GM18519 (cell line): ENCODE results near the gene HIPK1.

Source experiments
- ATAC-seq: cut with Tn5 transposase; IDR thresholded peaks from one replicate; pipeline ENCODE4 v1.9.1; 2021; ENCODE audit warnings: mild to moderate bottlenecking, moderate library complexity; ENCODE audit not compliant: unreplicated experiment, low FRiP score

HIPK1 gene

DNA sequence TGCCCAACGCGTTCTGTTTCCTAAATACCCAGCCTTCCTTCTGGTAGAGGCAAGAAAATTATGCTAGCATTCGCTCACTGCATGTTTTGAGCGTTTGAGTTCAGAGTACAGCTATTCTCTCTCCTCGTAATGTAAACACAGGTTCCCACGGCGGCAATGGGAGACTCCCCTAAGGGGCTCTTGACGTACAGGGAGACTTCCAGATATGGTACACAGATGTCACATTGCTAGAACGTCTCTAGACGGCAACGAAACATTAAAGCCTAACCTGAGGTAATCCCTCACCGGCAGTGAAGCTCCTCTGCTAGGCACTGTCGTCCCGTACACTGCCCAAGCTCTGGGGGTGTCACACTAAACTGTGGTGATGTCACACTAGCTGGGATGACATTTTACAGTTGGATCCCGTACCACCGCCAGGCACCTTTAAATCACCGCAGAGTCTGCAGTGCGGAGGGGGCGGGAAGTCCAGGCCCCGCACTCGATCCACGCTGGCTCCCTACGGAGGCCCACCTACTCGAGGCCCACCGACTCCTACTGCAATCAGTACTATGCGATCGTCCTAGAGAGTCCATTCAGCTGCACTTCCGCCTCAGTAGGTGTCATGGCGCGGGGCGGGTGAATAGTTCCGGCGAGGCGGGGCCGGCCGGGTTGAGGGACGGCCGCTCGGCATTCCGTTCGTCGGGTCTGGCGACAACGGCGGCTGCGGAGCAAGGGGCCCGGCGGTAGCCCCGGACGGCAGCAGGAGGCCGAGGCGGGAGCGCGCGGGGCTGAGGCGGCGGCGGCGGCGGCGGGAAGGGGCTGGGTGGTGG is at the start of gene HIPK1:
Gene HIPK1 (plus strand): TSS at position 384 of the 809 bp plus-strand sequence.
- ATAC-seq: peak; percentile 48

DNA sequence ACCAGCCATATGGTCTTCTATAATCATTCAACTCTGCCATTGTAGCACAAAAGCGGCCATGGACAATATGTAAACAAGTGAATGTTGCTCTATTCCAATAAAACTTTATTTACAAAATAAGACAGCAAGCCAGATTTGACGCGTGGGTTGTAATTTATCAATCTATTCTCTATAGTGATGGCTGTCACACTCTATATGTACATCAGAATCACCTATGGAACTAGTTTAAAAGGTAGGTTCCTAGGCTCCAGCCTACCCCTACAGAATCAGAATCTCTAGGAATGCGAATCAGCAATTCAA is 49.4 kb upstream of the HIPK1 start:
- ATAC-seq: no peak

DNA sequence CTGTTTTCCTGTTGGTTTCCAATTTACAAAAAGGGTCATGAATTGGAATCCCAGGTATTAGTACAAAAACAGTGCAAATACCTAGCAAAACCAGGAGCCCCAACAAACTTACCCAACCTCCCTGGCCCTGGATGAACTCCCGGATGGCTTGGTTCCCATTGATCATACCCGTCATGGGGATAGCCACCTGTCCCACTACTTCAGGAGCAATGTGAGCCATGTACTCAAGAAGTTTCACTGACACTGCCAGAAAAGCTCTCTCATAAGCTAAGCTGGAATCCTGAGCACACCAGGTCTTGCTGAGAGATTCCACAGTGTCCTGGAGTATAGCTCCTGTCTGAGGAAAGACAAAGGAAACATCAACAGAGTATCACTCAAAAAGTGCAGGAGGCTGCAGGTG is 47.5 kb upstream of the HIPK1 start:
- ATAC-seq: no peak

DNA sequence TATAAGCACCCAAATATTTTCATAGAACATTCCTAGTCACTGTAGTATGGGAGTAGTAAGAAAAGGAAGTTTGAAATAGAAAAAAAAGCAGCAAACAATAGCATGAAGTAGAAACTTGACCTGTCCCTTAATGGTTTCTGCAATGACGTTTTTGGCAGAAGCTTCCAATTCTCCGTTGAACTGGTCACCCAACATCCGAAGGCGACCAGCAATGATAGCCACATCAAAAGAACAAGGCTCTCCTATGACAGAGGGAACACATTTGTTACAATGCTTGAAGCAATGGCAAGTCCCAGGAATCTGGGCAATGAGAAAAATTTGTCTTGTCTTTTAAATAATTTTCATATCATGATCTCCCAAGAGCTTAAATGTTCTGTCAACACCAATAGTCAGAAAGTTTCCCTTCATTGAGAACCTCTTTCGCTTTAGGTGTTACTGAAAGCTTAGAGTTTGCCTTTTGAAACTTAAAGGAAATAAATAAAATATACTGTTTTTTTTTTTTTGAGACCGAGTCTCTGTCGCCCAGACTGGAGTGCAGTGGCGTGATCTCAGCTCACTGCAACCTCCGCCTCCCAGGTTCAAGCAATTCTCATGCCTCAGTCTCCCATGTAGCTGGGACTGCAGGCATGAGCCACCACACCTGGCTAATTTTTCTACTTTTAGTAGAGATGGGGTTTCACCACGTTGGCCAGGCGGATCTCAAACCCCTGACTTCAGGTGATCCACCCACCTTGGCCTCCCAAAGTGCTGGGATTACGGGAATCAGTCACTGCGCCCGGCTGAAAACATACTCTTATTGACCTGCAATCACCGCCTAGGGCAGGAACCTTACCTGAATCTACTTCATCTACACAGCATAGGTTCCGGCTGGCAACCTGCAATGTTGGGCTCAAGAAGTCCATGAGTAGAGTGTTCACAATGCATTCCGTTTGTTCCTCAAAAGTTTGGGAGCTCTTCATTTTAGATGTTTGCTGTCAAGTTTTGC is 42.4 kb upstream of the HIPK1 start:
- no peak for ATAC-seq

DNA sequence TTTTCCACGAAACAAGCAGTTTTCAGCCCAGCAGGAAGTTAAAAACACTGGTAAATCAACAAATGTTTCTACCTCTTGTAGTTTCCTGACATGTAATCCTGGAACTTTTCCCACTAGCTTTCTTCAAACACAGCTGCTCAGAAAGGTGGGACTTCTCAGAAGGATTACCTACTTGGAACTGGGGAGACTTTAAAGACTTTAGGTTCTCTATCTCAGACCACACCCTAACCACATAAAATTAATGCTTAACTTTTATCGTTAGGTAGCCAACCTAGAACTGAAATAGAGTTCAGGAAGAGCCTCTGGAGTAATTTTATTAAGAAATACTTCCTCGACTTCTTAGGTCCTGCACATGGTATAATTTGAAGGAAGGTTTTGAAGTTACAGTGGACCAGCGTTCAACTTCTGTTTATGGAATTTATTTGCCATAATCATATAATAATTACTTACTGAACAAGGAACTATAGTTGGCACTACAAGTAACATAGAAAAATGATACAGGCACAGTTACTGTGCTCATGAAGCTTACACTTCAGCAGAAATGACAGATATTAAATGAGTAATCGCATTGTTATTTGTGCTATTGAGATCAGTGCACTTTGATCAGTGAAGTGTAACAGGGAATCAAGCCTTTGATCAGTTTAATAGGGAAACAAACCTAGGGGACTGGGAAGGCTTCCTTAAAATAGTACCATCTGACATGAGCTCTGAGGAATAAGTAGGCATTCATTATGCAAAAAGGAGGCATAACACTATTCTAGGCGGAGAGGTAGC is 41.5 kb upstream of the HIPK1 start, which contains the start of gene BCL2L15:
Gene BCL2L15 (minus strand): TSS at position 180 of the 774 bp plus-strand sequence. CDS start 206 bp downstream, outside the sequence.
- no peak for ATAC-seq

DNA sequence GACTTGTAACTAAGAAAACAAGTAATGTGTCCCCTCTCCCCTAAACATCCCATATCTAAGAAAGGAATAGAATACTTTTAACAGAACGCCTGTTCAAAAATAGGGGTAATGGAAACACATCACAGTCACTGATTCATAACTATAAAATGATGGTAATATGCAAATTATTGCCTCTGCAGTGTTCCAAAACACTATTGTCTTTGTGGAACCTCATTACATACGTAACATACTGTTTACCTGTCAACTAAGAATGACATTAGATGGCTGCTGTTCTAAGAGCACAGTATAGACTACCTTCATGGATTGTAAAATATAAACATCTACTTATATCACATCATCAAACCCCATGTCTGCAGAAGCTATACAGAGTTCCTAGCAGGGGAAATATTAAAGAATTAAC is 38.3 kb upstream of the HIPK1 start:
- ATAC-seq: no peak

DNA sequence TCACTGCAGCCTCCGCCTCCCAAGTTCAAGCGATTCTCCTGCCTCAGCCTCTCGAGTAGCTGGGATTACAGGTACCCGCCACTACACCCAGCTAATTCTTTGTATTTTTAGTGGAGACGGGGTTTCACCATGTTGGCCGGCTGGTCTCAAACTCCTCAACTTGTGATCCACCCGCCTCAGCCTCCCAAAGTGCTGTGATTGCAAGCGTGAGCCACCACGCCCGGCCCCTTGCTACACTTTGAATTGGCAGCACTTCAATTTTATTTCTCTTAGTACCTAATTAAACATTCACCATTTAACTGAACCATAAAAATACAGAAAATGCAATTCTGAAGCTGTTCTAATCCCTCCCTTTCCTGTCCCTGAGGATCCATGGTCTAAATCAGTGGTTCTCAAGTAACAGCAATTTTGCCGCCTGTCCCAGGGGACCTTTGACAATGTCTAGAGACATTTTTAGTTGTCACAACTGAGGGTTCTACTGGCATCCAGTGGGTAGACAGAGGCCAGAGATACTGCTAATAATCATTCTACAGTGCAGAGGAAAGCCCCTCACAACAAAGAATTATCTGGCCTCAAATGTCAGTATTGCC is 37.4 kb upstream of the HIPK1 start:
- no peak for ATAC-seq

DNA sequence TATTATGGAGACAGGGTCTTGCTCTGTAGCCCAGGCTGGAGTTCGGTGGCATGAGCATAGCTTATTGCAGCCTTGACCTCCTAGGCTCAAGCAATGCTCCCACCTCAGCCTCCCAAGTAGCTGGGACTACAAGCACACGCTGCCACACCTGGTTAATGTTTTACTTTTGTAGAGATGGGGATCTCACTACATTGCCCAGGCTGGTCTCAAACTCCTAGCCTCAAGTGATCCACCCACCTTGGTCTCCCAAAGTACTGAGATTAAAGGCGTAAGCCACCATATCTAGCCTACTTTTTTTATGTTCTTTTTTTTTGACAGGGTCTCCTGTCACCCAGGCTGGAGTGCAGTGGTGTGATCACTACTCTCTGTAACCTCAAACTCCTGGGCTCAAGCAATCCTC is 35.9 kb upstream of the HIPK1 start:
- ATAC-seq: no peak

DNA sequence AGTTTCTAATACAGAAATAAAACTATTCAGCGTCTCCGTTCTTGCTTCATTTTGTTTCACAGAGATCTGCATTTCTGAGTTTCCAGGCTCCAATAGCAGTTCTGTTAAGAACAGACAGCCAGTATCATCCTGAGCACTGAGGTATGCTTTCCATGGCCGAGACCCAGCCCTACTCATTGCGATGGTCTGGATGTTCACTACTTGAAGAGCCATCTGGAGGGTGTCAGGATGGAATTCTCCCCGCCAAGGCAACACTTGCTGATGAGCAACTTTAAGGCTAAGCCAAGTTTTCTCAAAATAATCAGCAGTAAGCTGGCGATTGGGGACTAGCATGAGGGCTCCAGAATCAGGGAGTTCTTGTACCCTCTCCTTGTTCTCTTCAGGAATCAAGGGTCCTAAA is 34.0 kb upstream of the HIPK1 start:
- ATAC-seq: no peak

DNA sequence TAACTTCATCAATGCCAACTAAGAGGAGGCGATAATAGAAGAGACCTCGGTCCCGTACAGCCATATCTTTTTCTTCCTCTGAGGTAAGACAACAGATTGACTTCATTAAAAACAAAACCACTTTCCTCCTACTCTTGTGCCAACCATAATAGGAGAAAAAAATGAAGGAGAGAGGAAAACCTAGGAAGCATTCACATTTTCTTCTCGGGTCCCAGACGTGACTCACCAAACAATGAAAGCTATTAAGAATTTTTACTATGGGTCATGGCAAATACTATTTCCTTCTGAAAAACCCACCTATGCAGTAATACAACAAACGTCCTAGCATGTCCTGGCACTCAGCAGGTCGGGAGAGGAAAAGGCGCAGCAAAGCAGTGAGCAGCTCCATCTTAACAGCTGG is 33.2 kb upstream of the HIPK1 start:
- ATAC-seq: no peak

DNA sequence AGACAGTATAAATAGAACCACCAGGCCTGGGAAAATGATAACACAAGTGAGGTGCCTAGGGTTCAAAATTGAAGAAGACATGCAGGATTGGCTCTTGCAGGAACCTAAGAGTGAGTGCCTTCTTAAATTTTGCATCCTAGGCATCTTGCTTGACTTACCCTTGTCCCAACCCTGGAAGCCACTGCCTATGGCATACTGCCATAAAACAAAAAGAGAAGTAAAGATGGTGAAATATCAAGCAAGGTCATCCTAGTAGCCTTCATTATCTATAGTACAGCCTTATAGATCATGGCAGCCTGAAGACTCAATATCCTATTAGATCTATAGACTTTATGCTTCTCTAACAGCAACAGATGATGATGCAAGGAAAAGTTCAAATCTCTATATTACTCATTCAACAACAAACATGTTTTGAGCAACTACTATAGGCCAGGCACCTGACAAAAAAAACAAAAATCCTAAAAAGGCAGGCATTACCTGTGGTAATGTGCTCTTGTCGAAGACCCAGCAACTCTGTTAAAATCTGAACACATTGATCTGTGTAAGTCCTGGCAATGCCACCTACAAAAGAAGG is 30.8 kb upstream of the HIPK1 start:
- no peak for ATAC-seq

DNA sequence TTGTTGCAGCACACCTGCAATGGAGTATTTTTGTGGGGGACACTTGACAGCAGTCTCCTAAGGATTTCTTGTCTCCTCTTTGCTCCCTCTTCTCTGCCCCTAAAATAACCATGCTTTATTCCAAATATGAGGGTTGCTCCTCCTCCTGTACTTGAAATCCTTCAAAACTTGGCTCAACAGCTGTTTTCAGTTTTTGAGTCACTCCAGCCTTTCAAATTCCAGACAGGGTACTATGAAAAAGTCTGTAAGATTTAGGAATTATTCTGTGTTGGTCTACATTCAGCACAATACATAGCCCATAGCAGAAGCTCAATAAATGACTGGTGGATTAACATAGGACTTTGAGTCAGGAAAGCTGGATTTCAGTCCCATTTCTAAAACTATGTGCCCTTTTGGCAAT is 30.0 kb upstream of the HIPK1 start:
- ATAC-seq: no peak

DNA sequence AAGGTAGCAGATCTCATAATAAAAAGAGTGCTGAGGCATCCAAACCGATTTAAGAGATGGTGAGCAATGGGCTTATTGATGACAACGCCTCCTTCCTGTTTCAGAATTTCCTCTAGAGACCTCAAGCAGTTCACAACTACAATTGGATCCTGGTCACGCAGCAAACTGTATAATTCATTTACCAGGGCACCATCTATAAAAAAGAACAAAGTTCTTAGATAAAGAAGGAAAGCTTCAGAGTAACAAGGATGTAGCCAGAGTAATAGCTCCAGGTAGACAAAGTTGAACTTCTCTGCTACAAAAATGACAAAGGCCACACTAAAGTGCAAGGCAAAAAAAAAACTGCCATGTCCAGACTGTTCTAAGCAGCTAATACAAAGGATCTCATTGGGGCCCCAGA is 27.9 kb upstream of the HIPK1 start:
- ATAC-seq: no peak

DNA sequence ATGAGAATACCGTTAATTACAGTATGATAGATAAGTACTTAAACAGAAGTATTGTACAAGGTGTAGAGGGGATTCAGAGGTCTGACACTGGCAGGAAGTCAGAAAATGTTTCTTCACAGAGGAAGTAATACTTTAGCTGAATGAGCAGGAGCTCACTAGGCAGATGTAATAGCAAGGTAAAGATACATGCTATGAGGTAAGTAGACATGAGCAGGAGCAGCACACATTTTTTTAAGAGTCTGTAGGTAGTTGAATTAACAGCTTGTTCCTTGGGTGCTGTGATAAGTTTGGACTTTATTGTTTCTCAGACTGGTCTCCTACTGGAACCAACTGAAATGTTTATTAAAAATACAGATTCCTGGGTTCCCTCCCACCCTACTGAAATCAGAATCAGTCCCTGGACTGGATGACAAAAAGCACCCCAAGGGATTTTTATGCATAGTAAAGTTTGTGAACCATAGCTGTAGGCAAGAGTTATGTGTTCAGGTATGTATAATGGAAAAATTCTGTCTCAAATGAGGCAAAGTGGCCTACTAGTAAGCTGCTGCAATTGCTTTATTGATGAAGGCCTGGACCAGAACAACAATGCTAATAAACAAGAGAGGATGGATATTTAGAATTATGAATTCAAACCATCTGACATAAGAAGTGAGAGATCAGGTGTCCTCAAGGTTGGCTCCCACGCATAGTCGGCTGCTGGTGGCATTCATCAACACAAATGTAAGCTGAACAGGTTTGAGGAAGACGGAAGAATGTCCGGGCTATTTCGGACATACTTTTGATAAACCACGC is 25.4 kb upstream of the HIPK1 start:
- ATAC-seq: no peak

DNA sequence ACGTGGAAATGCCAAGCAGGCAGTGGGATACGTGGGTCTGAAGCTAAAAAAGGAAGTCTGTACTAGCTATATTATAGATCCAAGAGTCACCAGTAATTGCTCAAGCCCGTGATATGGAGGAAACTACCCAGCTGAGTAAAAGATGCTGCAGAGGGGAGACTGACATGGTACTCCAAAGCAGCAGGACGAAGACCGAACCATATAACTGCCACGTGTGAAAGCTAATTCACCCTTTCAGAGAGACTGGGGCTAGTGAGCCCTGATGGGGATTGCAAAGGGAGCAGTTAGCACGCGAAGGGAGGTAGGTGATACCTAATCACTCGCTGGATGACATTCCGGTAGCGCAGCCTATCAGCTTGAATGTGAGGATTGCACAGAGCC is 24.8 kb upstream of the HIPK1 start:
- ATAC-seq: peak; percentile 21

DNA sequence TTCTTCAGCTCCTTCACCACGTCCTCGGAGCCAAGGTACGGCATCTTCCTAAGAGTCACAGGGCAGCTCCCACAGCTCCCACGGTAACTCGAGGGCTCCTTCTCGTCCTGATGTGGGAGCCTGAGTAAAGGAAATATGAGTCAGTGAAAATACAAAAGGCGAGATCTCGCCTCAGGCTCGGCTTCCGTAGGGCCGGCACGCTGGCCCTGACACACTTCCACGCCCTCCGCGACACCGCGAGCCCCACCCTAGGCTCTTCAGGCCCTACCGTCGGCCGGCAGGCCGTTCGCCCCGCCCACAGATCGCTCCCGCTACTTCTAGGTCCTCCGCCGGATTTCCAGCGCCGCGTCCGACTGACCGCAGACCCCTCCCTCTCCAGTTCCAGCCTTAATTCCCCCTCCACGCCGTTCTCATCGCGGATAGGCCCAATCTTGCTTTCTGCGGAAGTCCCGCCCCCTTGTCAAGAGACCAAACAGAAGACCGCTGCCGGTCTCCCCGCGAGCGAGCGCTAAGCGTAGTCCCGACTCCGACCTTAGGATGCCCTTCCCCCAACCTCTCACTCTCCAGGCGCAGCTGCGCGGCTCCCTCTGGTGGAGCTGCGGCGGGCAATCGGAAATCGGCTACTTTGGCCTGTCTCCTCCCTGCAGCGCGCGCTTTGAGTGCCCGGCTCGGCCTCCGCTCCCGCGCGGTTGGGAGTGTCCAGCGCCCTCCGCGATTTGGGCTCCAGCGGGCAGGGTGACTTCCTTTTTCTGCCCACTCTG is 24.3 kb upstream of the HIPK1 start, which contains the start of the genes AP4B1 and DCLRE1B:
Gene AP4B1 (minus strand): TSS at position 126 of the 761 bp plus-strand sequence. CDS start 82 bp downstream, at position 44.
Gene DCLRE1B (plus strand): TSS at position 653 of the 761 bp plus-strand sequence. CDS start 261 bp downstream, outside the sequence.
- ATAC-seq: peak; percentile 79

DNA sequence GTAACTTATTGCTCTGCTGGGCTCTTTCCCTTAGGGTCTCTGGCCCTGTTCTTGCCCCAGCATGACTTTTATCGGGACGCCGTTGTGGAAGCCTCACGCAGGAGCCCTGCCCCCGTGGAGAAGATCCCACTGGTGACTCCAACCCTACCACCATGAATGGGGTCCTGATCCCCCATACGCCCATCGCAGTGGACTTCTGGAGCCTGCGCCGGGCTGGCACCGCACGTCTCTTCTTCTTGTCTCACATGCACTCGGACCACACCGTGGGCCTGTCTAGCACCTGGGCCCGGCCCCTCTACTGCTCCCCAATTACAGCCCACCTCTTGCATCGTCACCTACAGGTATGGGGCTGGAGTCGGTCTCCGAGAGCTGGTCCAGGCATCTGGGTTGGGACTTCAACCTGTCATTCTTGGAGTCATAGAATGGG is 23.7 kb upstream of the HIPK1 start:
- ATAC-seq: no peak

DNA sequence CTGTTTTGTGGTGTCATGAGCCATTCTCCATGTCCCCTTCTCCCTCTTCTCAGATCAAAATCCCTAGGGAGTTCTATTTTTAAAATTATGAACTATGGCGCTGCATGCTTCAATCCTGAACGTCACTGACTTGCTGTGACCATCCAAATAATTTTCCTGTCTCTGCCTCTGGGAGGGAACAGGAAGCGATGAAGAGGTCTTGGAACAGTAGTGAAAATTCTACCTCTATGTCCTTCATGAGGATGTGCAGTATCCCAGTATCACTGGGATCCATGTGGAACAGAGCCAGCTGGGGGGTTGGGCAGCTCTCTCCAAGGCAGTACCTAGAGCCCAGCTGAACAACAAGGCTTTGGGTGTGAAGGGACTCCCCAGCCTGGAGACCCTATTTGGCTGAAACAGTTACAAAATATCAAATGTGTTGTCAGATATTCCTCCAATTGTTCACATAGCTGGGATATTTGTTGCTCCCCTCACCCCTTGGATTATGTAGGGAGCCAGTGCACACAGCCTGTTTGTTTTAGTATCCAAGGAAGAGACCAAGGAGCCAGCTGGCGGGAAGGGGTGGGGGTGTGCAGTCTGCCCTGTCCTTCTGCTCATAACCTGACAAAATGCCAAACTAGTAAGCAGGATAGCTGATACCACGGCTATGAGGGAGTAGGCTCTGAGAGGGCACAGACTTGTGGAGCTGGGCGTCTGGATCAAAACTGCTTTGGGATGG is 16.4 kb upstream of the HIPK1 start:
- no peak for ATAC-seq
